Tibial nerve (tissue), 4 donors: ENCODE data around the gene PRM2. TPM values are rescaled to one million over a fixed set of nuclear protein-coding genes. Genes with fewer than 3 reads are reported as not detected.

ENCODE experiments used
- DNase-seq, 2 donors: peaks; one replicate each; pipeline ENCODE4 v3.0.0-alpha.2; 2019; ENCODE audit warnings: low spot score in 2 of 2
- H3K27ac ChIP-seq, 4 donors: fragments of 200-600 bp; sonication (generic) in 3 of 4; one replicate each; pipeline ENCODE4 v1.5.1; 2017 to 2019; ENCODE audit warnings: mild to moderate bottlenecking in 1 of 4
- H3K27me3 ChIP-seq, 2 donors: fragments of 200-600 bp; sonication (generic) in 1 of 2; one replicate each; pipeline versions ENCODE4 v1.5.1 to v1.6.0; 2017 to 2019
- H3K36me3 ChIP-seq, 3 donors: fragments of 200-600 bp; sonication (generic); one replicate each; pipeline ENCODE4 v1.5.1; 2018 to 2019
- H3K4me1 ChIP-seq, 4 donors: fragments of 200-600 bp; sonication (generic) in 3 of 4; one replicate each; pipeline ENCODE4 v1.5.1; 2017 to 2019
- H3K4me3 ChIP-seq, 4 donors: fragments of 200-600 bp; sonication (generic) in 3 of 4; one replicate each; pipeline ENCODE4 v1.5.1; 2017 to 2019; ENCODE audit warnings: mild to moderate bottlenecking in 1 of 4, moderate library complexity in 1 of 4
- H3K9me3 ChIP-seq, 4 donors: fragments of 200-600 bp; sonication (generic) in 3 of 4; one replicate each; pipeline ENCODE4 v1.5.1; 2017 to 2019
- EP300 ChIP-seq, 2 donors: sonication (generic); formaldehyde crosslinking; IDR thresholded peaks; one replicate each; pipeline ENCODE4 v1.6.1; 2017; ENCODE audit warnings: antibody characterized with exemption in 2 of 2, mild to moderate bottlenecking in 1 of 2
- POLR2A ChIP-seq, 2 donors: fragments of 450-650 bp; IDR thresholded peaks; one replicate each; pipeline ENCODE4 v1.6.1; 2017; ENCODE audit warnings: antibody characterized with exemption in 2 of 2, mild to moderate bottlenecking in 2 of 2, moderate library complexity in 2 of 2
- WGBS, 2 donors: methylation state at CpG; one replicate each; pipeline ENCODE4 v1.1.5; 2018; 5-methylcytosine and 5-hydroxymethylcytosine counted together
- total RNA-seq, 4 donors: library from RNA; depleted of rRNA; stranded (reverse); fragments of >200 nt; gene quantifications; one replicate each; pipeline ENCODE4 v1.1.0, GENCODE V29; 2016
- TF ChIP-seq, protein P1 (sequence below), 5 experiments: fragments of 200-600 bp in 3 of 5; fragments of 450-650 bp in 2 of 5; sonication (generic) in 3 of 5; IDR thresholded peaks; one replicate each; pipeline ENCODE4 v1.5.1; 2016 to 2019; ENCODE audit warnings: antibody characterized with exemption in 5 of 5, mild to moderate bottlenecking in 3 of 5, moderate library complexity in 2 of 5

The PRM2 gene
- total RNA-seq, 4 donors from 2014 or later: not detected

DNA sequence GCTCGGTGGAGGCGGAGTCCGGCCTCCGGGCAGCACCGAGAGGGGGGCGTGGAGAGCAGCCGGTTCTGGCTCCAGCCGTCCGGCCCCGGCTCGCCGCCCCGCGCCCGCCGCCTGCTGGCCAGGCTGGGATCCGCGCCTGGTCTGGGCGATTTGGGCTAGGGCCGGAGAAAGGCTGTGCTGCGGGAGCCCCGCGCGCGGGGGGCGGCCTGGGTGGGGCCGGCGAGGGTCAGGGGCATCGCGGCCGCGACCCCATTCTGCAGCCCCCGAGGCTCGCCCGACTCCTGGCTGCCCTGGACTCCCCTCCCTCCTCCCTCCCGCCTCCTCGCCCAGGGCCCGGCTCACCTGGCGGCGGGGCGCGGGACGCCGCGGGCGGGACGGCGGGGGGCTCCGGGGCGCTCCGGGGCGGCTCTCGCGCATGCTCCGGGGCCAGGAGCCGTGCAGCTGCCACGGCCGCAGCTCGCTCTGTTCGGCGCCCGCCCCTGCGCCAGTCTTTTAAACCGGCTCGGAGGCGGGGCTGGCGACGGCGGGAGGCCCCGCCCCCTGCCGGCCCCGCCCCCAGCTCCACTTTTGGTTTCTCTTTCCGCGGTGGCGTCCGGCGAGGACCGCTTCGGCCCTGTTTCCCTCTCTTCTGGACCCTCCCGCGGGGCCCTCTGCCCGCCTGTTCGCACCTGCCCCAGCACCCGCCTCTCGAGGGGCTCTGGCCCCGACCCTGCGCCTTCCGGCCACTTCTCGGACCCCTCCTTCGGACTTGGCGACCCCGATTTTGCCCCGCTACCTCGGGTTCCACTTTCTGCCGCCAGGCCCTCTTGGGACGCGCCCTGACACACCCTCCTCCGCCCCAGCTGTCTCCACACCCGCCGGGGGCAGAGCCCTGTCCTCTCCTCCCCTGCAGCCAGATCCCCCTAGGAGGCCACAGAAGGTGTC lies 20.3 kb downstream of the PRM2 start, which contains the start of gene SOCS1:
Gene SOCS1, minus strand, starts transcription at position 468 of the 924 bp plus-strand sequence. CDS start 726 bp downstream, outside the sequence.
- H3K27ac ChIP-seq: peak within 1 kb of the TSS; percentile 89 to 97 (median 96)
- H3K4me1 ChIP-seq: peaks cover 0 to 48% (median 20%) of the 10 kb centered on the region in 4 donors
- TF ChIP-seq POLR2A (IDR thresholded peaks at IDR 0.05): peak; percentile 89 to 99
- TF ChIP-seq, protein P1, sequence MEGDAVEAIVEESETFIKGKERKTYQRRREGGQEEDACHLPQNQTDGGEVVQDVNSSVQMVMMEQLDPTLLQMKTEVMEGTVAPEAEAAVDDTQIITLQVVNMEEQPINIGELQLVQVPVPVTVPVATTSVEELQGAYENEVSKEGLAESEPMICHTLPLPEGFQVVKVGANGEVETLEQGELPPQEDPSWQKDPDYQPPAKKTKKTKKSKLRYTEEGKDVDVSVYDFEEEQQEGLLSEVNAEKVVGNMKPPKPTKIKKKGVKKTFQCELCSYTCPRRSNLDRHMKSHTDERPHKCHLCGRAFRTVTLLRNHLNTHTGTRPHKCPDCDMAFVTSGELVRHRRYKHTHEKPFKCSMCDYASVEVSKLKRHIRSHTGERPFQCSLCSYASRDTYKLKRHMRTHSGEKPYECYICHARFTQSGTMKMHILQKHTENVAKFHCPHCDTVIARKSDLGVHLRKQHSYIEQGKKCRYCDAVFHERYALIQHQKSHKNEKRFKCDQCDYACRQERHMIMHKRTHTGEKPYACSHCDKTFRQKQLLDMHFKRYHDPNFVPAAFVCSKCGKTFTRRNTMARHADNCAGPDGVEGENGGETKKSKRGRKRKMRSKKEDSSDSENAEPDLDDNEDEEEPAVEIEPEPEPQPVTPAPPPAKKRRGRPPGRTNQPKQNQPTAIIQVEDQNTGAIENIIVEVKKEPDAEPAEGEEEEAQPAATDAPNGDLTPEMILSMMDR (IDR thresholded peaks at IDR 0.05): peak; percentile 86 to 100 (median 97)
- peak in 1 of 2 donors; percentile 85 for TF ChIP-seq EP300 (IDR thresholded peaks at IDR 0.05)
- H3K4me3 ChIP-seq: peak within 1 kb of the TSS; percentile 61 to 87 (median 80)
- no peaks in the 10 kb centered on the region for H3K9me3 ChIP-seq
- peak; percentile 73 to 78 for DNase-seq
- H3K36me3 ChIP-seq: no peaks in the 10 kb centered on the region
- WGBS, 2 donors: 0 to 2% methylated on average over 40 to 66 of the region's 100 CpGs
- H3K27me3 ChIP-seq: no peaks in the 10 kb centered on the region

DNA sequence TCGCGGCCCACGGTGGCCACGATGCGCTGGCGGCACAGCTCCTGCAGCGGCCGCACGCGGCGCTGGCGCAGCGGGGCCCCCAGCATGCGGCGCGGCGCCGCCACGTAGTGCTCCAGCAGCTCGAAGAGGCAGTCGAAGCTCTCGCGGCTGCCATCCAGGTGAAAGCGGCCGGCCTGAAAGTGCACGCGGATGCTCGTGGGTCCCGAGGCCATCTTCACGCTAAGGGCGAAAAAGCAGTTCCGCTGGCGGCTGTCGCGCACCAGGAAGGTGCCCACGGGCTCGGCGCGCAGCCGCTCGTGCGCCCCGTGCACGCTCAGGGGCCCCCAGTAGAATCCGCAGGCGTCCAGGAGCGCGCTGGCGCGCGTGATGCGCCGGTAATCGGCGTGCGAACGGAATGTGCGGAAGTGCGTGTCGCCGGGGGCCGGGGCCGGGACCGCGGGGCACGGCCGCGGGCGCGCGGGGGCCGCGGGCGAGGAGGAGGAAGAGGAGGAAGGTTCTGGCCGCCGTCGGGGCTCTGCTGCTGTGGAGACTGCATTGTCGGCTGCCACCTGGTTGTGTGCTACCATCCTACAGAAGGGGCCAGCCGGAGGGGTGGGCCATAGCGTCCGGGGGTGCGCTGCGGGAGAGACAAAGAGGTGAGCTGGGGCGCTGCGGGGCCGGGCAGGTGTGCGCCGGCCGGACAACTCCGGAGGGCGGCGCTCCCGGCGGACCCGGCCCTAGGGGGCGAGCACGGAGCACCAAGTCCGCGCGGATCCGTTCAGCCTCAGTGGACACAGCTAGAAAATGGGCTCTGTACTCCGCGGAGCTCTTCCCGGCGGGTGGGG lies 21.2 kb downstream of the PRM2 start:
- no peaks in the 10 kb centered on the region for H3K36me3 ChIP-seq
- peak overlapping the region; percentile 76 to 97 (median 92) for H3K27ac ChIP-seq
- 2 to 3% methylated on average over 60 to 76 of the region's 105 CpGs for WGBS, 2 donors
- TF ChIP-seq, protein P1 (IDR thresholded peaks at IDR 0.05): peak in 2 of 5 experiments; percentile 9 to 13
- TF ChIP-seq EP300 (IDR thresholded peaks at IDR 0.05): no peak
- no peaks in the 10 kb centered on the region for H3K9me3 ChIP-seq
- peak overlapping the region; percentile 51 to 81 (median 70) for H3K4me3 ChIP-seq
- DNase-seq: no peak
- H3K27me3 ChIP-seq: no peaks in the 10 kb centered on the region
- H3K4me1 ChIP-seq: peaks cover 0 to 48% (median 20%) of the 10 kb centered on the region in 4 donors

DNA sequence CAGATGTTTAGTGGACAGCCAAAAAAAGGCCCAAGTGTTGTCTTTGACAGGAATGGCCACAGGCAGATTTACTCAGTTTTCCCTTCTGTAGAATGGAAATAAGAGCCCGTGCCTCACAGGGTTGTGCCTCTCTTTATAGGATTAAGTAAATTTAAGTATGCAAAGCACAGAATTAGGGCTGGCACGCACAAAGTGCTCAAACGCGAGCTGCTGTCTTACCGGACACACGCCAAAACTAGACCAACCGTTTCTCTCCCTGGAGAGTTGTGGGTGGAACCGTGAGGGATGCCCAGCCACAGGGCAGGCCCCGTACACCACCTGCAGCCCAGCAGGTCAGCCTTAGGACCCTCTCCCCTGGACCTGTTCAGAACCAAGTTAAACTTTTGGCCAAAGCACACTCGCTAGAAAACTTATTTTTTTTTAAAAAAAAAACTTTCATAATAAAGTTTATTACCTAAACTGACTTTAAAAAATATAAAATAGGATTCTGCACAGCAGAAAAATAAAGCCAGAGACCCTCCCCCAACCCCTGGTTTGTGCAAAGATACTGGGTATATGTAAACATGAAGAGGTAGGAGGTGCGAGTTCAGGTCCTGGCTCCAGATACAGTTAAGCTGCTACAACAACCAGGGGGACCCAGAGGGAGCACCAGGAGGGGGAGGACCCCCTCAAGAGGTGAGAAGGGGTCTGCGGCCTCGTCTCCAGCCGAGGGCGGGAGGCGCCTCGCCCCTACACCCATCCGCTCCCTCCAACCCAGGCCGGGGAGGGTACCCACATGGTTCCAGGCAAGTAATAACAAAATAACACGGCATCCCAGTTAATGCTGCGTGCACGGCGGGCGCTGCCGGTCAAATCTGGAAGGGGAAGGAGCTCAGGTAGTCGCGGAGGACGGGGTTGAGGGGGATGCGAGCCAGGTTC lies 22.0 kb downstream of the PRM2 start:
- no peaks in the 10 kb centered on the region for H3K9me3 ChIP-seq
- WGBS, 2 donors: 50 to 64% methylated on average over 28 of the region's 29 CpGs
- DNase-seq: no peak
- H3K27me3 ChIP-seq: no peaks in the 10 kb centered on the region
- H3K27ac ChIP-seq: peak overlapping the region in 2 of 4 donors; percentile 96 to 97
- peak overlapping the region; percentile 6 to 81 (median 70) for H3K4me3 ChIP-seq
- no peaks in the 10 kb centered on the region for H3K36me3 ChIP-seq
- TF ChIP-seq, protein P1 (IDR thresholded peaks at IDR 0.05): no peak
- TF ChIP-seq EP300 (IDR thresholded peaks at IDR 0.05) (no peak), POLR2A (IDR thresholded peaks at IDR 0.05) (no peak)
- H3K4me1 ChIP-seq: peaks cover 0 to 46% (median 17%) of the 10 kb centered on the region in 4 donors

DNA sequence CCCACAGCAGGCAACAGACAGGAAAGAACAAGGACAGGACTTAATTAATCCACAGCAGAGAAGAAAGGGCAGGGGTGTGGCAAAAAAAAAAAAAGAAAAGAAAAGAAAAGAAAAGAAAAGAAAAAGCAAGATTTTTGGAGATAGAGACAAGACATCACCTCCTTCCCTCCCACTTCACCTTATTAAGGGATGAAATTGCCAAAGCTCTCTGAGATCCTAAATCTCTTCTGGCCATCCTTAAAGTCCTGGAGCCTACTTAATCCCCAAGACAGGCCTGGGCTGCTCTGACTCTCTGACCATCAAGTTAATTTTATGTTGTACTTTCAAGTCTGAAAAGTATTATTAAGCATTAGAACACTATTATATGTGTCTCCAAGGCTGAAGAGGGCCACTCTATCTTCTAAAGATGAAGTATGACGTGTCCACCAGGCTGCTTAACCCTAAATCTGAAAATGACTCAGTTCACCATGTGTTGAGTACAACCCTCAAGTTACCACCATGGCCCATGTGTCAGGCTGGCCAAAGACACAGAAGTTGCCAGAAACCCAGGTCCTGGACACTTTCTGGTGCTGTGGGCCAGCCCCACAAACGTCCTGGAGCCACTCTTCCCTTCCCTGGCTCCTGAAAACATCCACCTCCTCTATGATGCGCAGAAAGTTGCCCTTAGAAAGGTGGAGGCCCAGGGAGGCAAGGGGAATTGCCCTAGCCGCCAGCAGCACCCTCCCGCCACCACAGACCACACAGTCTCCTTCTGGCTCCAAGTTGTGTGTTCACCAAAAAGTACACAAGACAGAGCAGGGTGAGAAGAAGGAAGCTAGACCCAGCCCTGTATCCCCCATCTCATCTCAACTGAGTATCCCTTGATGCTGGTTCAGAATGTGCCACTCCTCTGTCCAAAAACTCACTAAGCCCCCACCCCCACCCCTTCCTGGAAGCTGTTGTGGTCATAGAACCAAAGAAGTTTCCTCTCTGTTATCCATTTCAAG lies 23.0 kb downstream of the PRM2 start:
- peak overlapping the region in 2 of 4 donors; percentile 80 to 81 for H3K4me3 ChIP-seq
- no peak for DNase-seq
- TF ChIP-seq, protein P1 (IDR thresholded peaks at IDR 0.05): no peak
- TF ChIP-seq EP300 (IDR thresholded peaks at IDR 0.05) (no peak), POLR2A (IDR thresholded peaks at IDR 0.05) (no peak)
- H3K36me3 ChIP-seq: no peaks in the 10 kb centered on the region
- 85% methylated on average over 5 of the region's 5 CpGs for WGBS, 2 donors
- peak overlapping the region in 1 of 4 donors; percentile 33 for H3K27ac ChIP-seq
- H3K27me3 ChIP-seq: no peaks in the 10 kb centered on the region
- peaks cover 0 to 36% (median 9%) of the 10 kb centered on the region in 4 donors for H3K4me1 ChIP-seq
- no peaks in the 10 kb centered on the region for H3K9me3 ChIP-seq
